ENCODE measurements around the gene AASDH.

Gene AASDH

GRCh38 chr4:56387023-56388001, at the start of gene AASDH:
AASDH (minus strand) TSS chr4:56387491; CDS start chr4:56384299, 3,192 bp downstream.
- peak; percentile 91 for DNase-seq (ENCODE audit: low spot score)

- DNase-seq (ENCODE audit: low spot score), result peak; percentile 98
Measured at GRCh38 chr4:56435140-56435926, 48.0 kb upstream of the AASDH start, which contains the start of gene PPAT. PPAT (minus strand) TSS chr4:56435615; CDS start chr4:56435477, 138 bp downstream.

- no peak for DNase-seq (ENCODE audit: low spot score)
Measured at GRCh38 chr4:56434599-56435139, 47.4 kb upstream of the AASDH start.

GRCh38 chr4:56433280-56433679, 46.0 kb upstream of the AASDH start:
- no peak for DNase-seq (ENCODE audit: low spot score)

GRCh38 chr4:56430203-56430602, 42.9 kb upstream of the AASDH start:
- no peak for DNase-seq (ENCODE audit: low spot score)

- DNase-seq (ENCODE audit: low spot score), result no peak
Measured at GRCh38 chr4:56427179-56427578, 39.9 kb upstream of the AASDH start.

GRCh38 chr4:56426273-56426672, 39.0 kb upstream of the AASDH start:
- no peak for DNase-seq (ENCODE audit: low spot score)

- DNase-seq (ENCODE audit: low spot score), result no peak
Measured at GRCh38 chr4:56425518-56425917, 38.2 kb upstream of the AASDH start.

- DNase-seq (ENCODE audit: low spot score), result peak; percentile 38
Measured at GRCh38 chr4:56424697-56425514, 37.6 kb upstream of the AASDH start.

GRCh38 chr4:56424176-56424575, 36.9 kb upstream of the AASDH start:
- DNase-seq (ENCODE audit: low spot score), result no peak

GRCh38 chr4:56417396-56417795, 30.1 kb upstream of the AASDH start:
- no peak for DNase-seq (ENCODE audit: low spot score)

- no peak for DNase-seq (ENCODE audit: low spot score)
Measured at GRCh38 chr4:56416349-56416748, 29.1 kb upstream of the AASDH start.

GRCh38 chr4:56414135-56414670, 26.9 kb upstream of the AASDH start:
- no peak for DNase-seq (ENCODE audit: low spot score)

GRCh38 chr4:56410247-56411062, 23.2 kb upstream of the AASDH start:
- DNase-seq (ENCODE audit: low spot score), result no peak

GRCh38 chr4:56409511-56410090, 22.3 kb upstream of the AASDH start:
- no peak for DNase-seq (ENCODE audit: low spot score)

- no peak for DNase-seq (ENCODE audit: low spot score)
Measured at GRCh38 chr4:56408978-56409377, 21.7 kb upstream of the AASDH start.

GRCh38 chr4:56406151-56406550, 18.9 kb upstream of the AASDH start:
- no peak for DNase-seq (ENCODE audit: low spot score)

GRCh38 chr4:56405016-56405415, 17.7 kb upstream of the AASDH start:
- DNase-seq (ENCODE audit: low spot score), result no peak

GRCh38 chr4:56400560-56400959, 13.3 kb upstream of the AASDH start:
- no peak for DNase-seq (ENCODE audit: low spot score)

GRCh38 chr4:56391270-56391669, 4.0 kb upstream of the AASDH start:
- DNase-seq (ENCODE audit: low spot score), result no peak
